NCI-H460 (cell line): ENCODE results near the gene PCYT2. TPM values are rescaled to one million over a fixed set of nuclear protein-coding genes. Genes with fewer than 3 reads are reported as not detected.

Experiments
- DNase-seq: peaks from one replicate; pipeline ENCODE4 v3.0.0-alpha.2; 2016; ENCODE audit warnings: low read depth; ENCODE audit errors: extremely low read depth
- total RNA-seq: library from RNA; depleted of rRNA; stranded (reverse); fragments of >200 nt; shearing (Covaris generic); gene quantifications from 2 replicates; pipeline ENCODE4 v1.2.3, GENCODE V29; 2014

Gene PCYT2
- total RNA-seq, 1 experiment from 2014 or later, result 3.4 TPM

DNA sequence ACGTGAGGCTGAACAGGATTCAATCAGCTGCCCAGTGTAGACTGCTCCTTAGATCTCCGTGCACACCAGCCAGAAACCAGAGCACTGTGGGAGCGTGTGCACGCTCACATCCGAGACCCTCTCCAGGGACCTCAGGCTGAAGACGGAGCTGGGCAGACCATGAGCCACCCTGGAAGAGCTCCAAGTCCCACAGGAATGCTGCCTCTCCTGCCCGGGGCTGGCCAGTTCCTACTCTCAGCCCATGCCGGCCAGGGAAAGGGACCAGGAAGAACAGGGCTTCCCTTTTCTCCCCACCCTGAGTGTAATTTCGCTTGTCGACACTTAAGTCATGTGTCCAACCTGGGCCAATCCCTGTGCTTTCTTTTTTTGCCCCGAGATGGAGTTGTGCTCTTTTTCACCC lies 26.7 kb downstream of the PCYT2 start:
- no peak for DNase-seq

DNA sequence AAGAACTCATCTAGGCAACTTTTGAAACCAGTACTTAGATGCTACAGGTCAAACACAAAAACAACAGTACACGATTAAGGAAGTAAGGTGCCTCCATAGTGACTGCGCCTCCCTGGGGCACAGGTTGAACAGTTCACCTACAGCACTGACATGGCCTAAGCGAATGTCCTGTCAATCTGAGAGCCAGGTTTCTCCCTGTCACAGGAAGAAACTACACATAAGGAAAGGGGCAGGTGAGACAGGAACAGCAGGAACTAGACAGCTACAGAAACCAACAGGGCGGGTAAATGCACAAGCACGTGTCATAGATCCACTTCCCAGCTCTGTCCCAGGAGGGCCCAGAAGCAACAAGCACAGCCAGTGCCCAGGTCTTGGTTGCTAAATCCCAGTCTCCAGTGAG lies 32.1 kb downstream of the PCYT2 start:
- DNase-seq, result no peak

DNA sequence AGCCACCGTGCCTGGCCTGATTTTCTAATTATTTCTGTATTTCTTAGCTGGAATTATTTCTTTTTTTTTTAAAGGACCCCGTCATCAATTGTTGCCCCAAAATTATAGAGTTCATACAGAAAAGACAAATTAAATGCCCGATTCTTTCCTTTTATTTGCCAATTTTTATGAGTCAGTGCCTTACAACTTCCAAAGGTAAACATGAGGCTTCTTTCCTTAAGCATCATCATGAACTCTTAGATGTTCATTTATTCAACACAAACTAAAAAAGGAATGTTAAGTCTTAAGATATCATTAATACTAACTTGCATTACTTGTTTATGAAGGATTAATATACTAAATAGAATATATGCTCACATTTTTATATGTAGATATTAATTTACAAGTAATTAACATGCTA lies 32.9 kb downstream of the PCYT2 start:
- no peak for DNase-seq

DNA sequence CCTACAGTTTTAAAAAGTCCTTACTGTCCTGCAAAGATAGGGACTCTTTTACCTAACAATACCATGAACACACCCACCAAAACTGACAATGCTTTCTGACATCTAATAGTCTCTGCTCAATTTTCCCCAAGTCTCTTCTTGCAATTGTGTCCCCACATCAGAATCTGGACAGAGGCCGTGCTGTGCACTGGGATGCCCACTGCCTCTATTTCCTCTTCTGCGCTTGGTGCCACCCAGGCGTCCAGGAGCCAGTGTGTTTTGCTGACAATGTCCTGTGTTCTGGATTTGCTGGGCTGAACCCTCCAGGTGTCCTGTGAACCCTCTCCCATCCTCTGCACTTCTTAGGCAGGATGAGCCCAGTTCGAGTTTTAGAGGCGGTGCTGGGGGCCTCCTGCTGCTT lies 33.6 kb downstream of the PCYT2 start:
- DNase-seq, result no peak

DNA sequence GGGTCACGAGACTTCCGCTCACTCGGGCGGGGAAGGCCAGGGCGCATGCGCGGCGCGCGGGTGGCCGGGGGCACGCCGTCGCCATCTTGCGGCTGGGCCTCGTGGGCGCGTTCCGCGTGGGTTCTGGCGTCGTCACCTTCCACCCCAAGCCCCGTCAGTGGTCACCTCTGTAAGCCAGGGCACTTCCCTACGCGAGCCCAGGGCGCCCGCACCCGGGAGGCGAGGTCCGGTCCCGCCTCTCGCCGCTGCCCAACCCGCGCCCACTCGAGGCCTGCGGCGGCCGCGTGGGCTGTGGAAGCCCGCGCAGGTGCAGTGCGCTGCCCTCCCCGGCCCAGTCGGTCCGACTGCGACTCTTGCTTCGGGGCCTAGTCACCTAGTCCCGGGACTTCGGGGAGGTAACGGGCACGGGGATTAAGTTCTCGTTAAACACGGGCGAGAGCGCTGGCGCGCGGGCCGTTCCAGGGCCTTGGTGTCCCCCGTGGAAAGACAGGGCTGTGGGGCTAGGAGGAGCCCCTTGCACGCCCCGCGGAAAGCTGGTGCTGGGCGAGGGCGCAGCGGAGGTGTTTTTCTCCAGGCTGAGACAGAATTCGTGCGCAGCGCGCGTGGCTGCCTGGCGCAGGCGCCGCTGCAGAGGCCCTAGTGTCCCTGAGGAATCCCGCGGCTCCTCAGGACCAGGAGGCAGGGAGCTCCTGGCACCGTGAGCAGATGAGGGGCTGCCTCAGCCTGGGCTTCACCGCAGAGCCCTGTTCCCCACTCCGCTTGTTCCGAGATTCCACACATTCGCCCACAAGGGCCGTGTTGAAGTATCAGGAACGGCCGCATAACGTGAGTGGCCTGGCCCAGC lies 39.6 kb downstream of the PCYT2 start:
- DNase-seq, result peak; percentile 90

DNA sequence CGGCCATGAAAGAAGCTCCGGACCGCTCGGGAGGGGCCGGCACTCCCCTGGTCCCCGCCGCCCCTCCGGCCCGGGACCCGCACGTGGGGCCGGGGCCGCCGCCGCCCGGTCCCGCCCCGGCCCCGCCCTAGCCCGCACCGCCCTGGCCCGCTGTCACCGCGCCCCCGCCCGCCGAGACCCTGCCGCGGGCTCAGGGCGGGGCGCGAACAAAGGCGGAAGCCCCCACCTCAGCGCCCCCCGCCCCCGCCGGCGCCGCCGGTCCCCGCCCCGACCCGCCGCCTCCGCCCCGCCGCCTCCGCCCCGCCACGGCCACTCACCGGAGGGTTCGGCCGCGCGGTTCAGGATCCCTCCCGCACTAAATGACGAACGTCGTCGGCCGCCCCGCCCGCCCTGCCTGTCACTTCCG lies 40.2 kb downstream of the PCYT2 start, which contains the start of gene ARHGDIA:
ARHGDIA (minus strand) TSS at position 357 of the 406 bp plus-strand sequence. CDS start 1,407 bp downstream, outside the sequence.
- DNase-seq, result no peak

DNA sequence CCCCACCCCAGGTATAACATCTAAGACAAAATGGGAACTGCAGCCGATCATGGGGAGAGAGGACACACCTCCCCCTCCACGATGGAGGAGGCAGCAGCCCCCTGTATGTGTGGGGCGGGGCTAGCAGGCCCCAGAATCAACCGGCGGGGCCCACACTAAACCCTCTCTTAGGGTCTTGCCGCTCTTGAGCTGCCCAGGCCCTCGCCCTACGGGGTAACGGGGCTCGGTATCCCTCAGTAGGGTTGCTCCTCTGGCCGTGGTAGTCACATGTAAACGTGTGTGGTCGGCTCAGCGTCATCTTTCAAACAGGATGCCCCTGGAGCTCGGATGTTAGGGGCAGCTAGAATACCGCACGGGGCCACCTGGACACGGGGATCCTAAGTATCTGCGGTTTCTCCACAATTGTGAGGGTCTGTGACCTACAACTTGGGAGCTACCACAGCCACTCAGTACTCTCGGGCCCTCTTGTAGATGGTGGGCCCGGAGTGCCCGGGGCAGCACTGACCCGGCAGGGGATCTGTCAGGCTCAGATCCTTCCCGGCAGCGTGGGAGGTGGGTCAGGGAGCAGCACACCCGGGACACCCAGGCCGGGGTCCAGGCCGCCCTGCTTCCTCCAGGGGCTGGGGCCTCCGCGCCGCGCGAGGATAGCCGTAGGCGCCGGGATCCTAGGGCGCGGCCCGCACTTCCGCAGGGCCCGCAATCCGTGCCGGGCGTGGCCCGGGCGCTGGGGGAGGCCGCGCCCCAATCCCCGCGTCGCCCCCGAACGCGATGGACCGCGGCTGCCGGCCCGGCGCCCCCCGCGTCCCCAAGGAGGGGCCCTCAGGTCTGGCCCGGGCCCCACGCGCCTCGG lies 40.8 kb downstream of the PCYT2 start:
- no peak for DNase-seq

DNA sequence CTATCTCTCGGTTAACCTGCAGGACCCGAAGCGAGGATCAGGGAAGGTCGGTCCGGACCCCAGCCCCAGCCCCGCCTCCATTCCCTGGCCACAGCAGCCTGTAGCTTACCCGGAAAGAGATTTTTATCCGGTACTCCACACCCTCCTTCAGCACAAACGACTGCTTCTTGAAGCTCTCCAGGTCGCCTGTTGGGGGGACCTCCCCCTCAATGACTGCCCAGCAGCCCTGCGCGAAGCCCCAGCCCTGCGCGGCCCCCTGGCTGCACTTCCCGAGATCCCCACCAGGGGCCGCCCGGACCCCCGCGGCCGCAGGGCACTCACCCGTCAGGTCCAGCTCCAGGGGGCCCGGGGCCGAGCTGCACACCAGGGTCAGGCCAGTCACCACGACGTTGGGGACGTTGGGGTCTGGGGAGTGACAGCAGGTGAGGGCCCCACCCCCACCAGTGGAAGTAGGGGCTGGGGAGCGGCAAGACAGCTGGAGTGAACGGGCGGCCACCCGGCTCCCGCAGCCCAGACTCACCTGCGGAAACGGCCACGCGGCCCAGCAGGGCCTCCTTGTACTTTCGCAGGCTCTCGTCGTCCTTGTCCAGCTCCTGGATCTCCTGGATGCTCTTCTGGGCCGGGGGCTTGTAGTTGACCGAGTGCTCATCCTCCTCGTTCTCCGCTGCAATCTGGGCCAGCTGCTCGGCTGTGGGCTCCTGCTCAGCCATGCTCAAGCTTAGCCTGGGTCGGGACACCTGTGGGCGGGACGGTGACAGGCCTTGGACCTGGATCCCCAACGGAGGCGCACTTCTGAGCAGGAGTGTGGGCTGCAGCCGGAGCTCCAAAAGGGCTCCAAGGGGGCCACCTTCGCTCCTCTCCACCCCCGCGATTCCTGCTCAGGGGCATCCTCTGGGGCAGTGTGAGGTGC lies 41.7 kb downstream of the PCYT2 start:
- DNase-seq, result no peak

DNA sequence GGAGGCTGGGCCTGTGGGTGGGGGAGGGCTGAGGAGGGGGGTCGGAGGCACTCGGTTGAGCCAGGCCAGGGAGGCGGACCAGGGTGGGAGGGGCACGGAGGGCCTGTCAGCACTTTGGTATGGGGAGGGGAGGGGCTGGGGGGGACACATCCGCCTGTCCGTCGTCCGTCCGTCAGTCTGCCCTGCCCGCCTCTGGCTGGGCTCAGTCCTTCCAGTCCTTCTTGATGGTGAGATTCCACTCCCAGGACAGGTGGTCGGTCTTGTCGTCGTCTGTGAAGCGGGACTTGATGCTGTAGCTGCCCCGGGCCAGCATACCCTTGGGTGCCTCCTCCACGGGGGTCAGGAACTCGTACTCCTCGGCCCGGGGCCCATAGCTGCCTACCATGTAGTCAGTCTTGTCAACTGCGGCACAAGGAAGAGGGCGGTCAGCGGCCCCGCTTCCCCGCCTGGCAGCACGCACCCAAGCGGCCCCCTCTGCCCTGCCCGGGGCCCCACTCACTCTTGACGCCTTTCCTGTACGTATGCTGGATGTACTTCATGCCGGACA lies 42.5 kb downstream of the PCYT2 start:
- DNase-seq, result peak; percentile 85

DNA sequence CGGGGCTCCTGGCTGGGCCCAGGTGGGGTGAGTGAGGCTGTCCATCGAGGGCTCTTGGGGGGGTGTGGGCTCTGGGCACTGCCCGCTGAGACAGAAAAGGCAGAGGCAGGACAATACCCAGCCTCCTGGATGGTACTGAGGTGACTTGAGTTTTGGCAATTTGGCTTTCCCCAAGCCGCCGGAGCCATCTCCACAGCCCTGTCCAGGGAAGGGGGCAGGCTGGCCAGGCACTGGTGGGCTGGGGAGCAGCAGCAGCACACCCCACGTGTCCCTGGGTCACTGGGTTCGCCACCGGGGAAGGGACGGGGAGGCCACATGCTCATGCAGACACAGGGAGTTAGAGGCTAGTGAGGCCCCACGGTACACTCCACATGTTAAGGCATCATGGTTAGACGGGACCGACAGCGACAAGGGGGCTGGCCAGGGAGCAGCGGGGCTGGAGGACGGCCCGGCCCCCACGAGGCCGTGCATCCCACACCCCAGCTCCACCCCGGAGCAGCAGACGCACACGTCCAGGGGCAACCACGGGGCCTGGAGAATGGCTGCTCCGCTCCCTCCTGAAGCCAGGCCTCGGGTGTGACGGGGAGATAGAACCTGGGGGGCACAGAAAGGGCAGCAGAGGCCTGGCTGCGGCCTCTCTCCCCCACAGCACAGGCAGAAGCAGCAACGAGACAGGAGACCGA lies 43.1 kb downstream of the PCYT2 start:
- no peak for DNase-seq

DNA sequence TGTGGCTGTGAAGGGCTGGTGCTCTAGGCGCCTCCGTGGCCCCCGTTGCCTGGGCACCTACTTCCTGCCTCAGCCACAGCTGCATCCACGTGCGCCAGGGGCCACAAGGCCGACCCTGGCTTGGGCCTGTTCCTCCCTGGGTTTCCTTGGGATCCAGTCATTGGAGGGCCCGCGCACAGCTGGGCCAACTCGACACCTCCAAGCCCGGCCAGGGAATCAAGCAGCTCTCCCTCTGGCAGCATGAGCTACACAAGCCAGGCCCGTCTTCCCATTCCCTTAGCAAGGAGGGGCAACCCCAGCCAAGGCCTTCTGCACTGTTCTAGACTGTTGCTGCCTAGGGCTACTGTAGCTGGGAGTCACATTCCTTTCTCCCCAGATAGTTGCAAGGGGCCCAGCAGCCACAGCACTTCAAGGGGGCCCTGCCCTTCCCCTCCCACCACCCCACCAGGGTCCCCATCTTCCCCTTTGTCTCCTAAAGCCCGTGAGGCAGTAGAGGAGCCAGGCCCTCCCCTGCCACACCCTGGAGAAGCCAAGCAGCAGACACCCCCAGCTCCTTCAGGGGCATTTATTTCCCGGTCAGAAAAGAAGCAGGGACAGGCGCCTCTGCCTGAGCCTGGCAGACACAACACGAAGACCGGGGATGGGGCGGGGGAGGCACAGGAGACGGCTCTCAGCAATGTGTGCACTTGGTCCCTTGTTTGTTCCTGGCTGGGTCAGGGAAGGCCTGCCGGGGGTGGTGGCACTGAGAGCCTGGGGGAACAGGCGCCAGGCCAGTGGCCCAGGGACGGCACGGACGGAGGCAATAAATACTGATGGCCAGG lies 43.8 kb downstream of the PCYT2 start:
- peak; percentile 68 for DNase-seq

DNA sequence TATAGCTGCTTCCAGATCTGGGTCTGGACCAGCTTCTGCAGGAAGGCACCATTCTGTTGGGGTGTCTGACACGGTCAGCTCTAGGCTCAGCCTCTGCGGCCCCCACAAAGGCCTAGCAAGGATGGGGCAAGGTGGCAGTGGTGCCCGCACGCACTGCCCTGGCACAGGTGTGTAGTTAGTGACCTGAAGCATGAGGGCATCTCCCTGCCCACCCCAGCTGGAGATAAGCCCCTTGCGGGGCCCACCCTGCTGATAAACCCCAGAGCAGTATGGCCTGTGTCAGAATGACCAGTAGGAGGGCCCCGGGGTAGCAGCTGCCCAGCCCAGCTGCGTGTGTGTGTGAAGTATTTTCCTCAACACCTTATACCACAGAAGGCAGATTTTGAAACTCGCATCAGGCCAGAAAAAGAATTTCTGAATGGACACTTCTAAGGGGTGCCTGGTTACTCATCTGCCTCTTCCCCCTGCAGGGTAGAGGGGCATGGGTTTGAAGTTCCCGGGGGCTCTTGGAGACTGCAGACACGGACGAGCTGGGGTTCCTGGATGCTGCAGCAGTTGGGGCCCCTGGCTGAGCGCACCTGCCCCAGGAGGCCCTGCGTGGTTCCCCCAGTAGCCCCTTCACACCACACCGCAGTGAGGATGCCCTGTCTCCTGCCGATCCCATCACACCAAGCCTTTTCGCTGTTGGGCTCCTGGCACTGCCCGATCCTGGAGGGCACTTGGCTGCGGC lies 44.6 kb downstream of the PCYT2 start:
- no peak for DNase-seq

DNA sequence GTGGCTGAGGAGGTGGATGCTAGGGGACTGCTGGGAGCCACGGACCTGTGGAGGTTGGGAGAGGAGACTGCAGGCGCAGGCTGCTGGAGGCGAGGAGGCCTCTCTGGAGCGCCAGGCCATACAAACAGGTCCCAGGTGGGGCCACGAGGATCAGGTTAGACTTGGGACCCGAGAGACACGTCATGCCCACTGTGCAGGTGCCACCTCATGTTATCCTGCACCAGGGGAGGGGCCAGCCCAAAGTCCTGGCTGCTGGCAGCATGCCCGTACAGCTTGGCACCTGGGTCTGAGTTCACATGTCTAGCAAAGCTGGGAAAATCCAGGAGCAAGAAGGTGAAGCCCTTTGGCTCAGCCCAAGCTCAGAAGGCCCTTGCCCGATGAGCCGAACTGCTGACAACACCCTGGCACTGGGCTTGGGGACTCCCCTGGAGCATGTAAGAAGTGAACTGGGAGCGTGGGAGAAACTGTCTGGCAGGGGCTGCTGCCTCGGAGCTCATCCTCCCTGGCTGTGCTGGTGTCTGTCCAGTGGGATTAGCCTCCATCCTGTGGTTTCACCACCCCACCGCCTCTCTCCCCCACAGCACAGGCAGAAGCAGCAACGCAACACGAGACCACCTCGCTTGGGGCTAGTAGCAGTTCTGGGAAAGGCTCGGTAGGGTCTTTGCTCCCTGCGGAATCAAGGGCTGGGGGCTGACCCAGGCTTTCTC lies 45.3 kb downstream of the PCYT2 start:
- no peak for DNase-seq

DNA sequence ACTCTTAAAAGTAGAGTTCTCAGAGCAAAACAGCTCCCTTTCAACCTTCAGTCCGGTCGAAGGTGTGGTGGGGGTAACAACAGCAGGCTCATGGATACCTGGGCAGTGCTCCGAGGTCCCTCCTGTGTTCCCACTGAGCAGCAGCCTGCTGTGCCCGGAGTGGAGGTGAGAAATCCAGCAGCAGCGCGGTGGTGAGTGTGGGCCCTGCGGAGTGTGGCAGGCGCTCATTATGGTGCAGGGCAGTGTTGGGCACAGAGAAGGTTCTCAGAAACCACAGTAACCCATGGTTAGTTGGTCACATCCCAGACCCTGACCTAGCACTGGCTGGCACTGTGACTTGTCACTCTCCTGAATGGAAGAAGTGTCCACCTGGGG lies 45.9 kb downstream of the PCYT2 start:
- DNase-seq, result no peak

DNA sequence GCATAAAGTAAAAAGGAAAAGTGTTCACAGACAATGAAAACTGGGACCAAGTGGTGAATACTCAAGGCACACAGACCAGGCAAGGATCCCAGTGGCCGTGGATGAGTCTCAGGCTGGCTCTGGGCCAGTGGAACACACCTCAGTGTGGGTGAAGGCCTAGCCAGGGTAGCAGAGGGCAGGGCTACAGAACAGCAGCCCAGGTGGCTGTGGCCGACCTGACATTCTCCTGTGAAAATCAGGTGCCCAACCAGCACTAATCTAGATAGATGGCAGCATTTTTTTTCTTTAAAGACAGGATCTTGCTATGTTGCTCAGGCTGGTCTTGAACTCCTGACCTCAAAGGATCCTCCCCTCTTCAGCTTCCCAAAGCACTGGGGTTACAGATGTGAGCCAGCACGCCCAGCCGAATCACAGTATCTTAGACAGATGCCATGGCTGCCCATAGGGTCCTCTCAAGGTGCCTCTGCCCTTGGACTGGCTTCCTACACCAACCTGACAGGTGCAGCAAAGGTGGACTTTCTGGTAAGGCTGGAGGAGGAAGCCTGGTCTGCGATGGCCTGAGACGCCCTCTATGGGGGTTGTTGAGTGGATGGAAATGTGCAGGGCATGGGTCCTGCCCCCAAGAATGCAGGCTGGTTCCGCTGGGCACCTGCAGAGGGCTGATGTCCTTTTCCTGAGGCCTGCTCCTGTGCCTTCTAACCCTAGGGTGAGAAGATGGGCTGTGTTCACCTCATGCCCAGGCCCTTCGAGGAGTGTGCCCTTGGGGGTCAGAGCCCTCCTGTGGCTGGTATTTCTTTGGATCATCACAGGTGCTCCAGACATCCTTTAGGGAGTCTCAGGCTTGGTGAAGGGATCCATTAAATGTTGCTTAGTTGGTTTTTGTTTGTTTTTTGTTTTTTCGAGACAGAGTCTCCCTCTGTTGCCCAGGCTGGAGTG lies 47.1 kb downstream of the PCYT2 start:
- DNase-seq, result no peak

DNA sequence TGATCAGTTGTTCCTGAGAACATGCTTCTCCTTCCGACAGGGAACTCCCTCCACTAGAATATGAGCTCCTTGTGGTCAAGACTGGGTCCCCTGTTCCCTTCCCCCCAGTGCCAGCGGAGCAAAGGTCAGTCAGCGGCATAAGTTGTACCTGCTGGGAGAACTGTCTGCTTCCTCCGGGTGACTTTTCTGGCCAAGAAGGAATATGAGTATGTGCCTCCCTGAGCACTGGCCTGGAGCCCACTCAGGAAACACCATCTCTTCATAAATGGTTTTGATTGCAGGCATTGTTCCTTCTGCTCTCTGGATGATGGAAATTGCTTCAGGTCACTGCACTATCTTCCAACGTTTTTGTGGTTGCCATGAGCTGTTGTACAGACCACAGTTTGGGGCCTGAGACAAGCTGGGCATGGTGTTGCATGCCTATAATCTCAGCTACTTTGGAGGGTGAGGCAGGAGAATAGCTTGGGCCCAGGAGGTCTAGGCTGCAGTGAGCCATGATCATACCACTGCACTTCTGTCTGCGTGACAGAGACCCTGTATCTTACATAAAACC lies 48.0 kb downstream of the PCYT2 start:
- no peak for DNase-seq
